T47D (cell line): ENCODE results near the gene DSCAM.

ENCODE experiments used
- DNase-seq, 2 experiments: peaks; one replicate each; pipeline versions ENCODE4 v3.0.0 to v3.0.0-alpha.2; 2011 to 2012; ENCODE audit warnings: low read depth in 1 of 2, low spot score in 1 of 2
- JUND ChIP-seq: IDR thresholded peaks from 2 replicates; pipeline ENCODE4 v1.6.1; 2012; ENCODE audit warnings: low read depth
- in situ Hi-C: cut with HindIII; loops from 2 replicates; pipeline ENCODE4 v1.10.0; 2016; ENCODE audit warnings: low sequenced_read_pairs, low pct_unique_long_range_greater_than_20kb

Gene DSCAM

GRCh38 chr21:40751221-40751620, 95.7 kb downstream of the DSCAM start:
- in situ Hi-C loops = no loop called here
- TF ChIP-seq JUND = no peak
- DNase-seq = no peak

- in situ Hi-C loops = no loop called here
- TF ChIP-seq JUND = no peak
- DNase-seq = no peak
Measured at GRCh38 chr21:40736145-40736544, 110.8 kb downstream of the DSCAM start.

DNA sequence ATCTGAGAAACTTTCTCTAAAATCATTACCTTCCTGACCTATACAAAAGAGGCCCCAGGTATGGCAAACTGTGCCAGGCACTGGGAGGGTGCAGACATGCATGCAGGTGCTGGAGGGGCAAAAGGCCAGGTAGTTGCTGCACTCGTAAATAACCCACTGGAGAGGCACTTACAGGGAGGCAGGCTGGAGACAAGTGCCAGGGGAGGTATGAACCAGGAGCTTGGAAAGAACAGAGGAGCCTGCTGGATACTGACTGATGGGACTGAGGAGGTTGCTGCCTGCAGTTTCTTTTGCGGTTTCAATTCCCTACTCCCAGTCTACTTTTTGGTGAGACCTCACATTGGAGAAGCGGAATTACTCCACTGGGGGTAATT, 113.9 kb downstream of the DSCAM start:
- no peak for DNase-seq
- no peak for TF ChIP-seq JUND
- in situ Hi-C loops = no loop called here

DNA sequence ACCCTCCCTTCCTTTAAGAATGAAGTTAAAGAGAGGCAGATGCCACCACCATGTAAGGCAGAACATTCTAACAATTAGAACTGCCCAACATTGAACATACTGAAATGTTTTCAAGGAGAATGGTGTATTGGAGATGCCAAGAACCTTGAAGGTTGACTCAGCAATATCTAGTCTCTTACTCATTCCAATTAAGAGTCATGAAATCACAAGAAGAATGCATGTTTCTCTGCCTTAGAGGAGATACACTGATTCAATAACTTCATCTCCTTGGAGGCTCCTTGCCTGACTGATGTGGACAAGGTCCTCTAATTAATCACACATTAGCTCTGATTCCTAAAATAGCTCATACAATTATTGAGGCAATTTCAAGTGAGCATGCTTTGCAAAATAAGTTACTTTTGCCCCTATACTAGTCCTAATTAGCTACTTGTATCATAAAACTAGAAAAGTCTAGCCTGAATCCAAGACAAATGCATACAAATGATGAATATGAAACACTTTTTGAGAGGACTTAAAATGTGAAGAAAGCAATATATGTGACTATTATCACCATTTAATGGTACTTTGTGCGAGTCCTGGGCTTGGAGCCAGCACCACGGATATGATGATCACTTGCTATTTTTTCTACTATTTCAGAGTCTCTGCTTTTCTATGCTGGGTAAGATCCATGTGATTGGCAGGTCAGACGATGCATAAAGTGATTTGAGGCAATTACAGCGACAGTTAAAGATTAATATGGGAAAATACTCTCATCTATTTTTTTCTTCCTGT, 114.5 kb downstream of the DSCAM start:
- in situ Hi-C loops = no loop called here
- no peak for DNase-seq
- TF ChIP-seq JUND = no peak

GRCh38 chr21:40731206-40731605, 115.8 kb downstream of the DSCAM start:
- no peak for DNase-seq
- in situ Hi-C loops = no loop called here
- TF ChIP-seq JUND = no peak

- in situ Hi-C loops = no loop called here
Measured at GRCh38 chr21:40730426-40730800, 116.5 kb downstream of the DSCAM start.

DNA sequence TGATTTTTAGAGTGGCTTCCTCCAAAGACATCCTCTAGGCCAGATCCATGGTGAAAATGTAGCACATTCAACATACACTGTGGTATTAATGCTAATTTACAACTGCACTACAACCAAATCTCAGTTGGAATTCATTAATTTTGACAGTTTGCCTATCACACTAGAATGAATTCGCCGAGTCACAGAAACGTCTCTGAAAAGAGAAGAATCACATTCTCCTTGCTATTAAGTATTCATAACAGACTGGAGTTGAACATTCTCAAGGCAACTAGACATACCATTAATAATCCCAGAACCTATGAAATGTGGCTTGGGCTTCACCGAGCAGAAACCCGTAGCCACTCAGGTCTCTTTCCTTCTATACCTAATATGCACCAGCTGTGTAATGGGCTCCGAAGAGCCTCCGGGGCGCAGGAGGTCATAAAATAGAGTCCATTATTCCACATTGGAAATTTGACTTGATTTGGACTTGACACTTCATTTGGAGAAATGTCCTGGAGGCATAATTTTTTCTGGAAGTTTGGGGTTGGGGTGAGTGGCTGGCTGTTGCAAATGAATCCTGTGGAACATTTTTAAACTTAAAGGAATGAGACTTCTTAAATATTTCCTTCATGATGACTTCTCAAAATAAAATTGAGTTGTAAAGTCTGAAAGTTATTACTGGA, 117.1 kb downstream of the DSCAM start:
- in situ Hi-C loops = no loop called here
- no peak for DNase-seq
- TF ChIP-seq JUND = no peak

More at GRCh38 chr21:40730426-40730800, 116.5 kb downstream of the DSCAM start:
- TF ChIP-seq JUND = no peak
- DNase-seq = no peak

DNA sequence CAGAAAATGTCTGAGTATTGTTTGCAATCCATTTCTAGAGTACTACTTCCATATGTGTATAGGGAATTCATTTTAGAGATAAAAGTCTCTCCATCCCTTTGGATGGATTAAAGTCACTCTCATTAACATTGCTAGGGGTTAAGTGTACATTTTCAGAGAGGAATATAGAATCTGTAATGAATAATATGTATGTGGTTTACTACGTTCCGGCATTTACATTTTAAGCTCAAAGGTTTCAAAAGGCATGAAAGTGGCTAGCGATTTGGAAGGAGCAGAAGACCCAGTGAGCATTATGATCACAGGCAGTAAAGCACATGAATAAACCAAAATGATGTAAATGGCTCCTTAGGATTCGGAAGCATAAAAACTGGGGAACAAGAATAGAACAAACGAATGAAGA, 123.0 kb downstream of the DSCAM start:
- DNase-seq = no peak
- no peak for TF ChIP-seq JUND
- in situ Hi-C loops = no loop called here

- in situ Hi-C loops = no loop called here
- DNase-seq = no peak
- TF ChIP-seq JUND = no peak
Measured at GRCh38 chr21:40723317-40723716, 123.6 kb downstream of the DSCAM start.

- in situ Hi-C loops = no loop called here
- TF ChIP-seq JUND = no peak
- DNase-seq = peak; percentile 26 to 56
Measured at GRCh38 chr21:40719615-40720014, 127.3 kb downstream of the DSCAM start.

DNA sequence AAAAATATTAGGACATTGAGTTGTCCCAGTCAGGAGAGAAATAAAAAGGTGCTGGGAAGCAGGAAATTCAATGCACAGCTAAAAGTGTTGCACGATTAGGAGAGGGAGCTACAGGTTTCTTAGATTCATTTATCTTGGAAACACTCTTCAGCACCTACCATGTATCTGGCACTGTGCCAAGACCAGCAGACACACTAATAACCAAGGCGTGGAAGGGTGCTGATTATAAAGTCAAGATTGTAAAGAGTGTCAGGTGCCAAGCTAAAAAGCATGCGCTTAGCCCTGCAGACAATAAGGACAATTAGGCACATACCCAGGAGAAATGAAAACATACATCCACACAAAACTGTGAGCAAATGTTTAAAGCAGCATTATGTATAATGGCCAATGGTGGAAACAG, 129.9 kb downstream of the DSCAM start:
- DNase-seq = peak in 1 of 2 experiments; percentile 9
- TF ChIP-seq JUND = no peak
- in situ Hi-C loops = no loop called here

DNA sequence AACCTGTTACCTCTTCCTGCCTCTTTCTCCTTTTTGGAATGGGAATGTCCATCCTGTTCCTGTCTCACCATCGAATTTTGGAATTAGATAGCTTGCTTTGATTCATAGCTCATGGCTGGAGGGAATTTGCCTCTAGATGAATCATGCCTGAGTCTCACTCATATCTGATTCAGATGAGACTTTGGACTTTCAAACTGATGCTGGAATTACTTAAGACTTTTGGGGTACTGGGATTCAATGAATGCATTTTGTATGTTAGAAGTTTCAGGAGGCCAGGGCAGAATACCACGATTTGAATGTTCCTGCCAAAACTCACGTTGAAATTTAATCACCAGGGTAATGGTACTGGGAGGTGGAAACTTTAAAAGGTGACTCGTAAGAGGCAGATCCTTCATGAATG, 132.4 kb downstream of the DSCAM start:
- in situ Hi-C loops = no loop called here
- TF ChIP-seq JUND = no peak
- no peak for DNase-seq

DNA sequence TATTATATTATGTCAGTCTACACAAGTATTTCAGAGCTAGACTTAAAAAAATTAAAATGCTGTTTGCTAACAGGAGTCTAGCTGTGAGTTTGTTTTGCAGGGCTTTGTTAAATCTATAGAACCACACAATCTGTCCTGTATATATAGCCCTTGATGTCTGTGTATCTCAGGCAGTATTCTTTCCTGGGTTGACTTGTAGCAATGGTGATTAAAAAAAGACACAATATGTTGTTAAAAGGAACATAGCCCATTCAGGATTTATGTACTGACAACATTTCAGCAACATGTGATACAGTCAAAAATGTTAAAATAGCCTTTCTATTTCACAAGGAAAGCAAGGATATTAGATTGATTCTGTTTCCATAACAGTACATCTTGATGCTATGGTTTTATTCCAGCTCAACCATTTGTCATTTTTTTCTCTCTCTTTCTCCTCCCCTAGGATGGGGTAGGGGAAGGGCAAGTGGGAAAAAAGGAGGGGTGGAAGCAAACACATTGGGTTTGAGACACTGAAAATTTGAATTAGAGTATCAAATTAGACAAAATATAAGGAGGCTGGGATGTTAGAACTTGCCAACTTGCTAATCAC, 139.2 kb downstream of the DSCAM start:
- TF ChIP-seq JUND = no peak
- in situ Hi-C loops = no loop called here
- DNase-seq = no peak
